SKM-1 treated with dmso at 0.1 percent for 144 hours (cell line): ENCODE data around the gene C4orf50.

Source experiments
- DNase-seq: peaks from one replicate; lab custom pipeline; 2025; ENCODE audit not compliant: unreplicated experiment; lab: John Stamatoyannopoulos, UW

The C4orf50 gene

GRCh38 chr4:5894266-5894665, 124.0 kb downstream of the C4orf50 start:
- DNase-seq, result no peak

GRCh38 chr4:5893591-5893990, 124.6 kb downstream of the C4orf50 start:
- DNase-seq, result no peak

GRCh38 chr4:5893004-5893580, 125.1 kb downstream of the C4orf50 start, which contains the start of gene CRMP1:
TSS of gene CRMP1 (minus strand) at chr4:5893086. CDS start at chr4:5892969, 117 bp downstream.
- DNase-seq, result no peak

- no peak for DNase-seq
Observed at GRCh38 chr4:5892323-5893003, 125.8 kb downstream of the C4orf50 start.

- no peak for DNase-seq
Observed at GRCh38 chr4:5891563-5892322, 126.5 kb downstream of the C4orf50 start.

- no peak for DNase-seq
Observed at GRCh38 chr4:5890063-5890727, 128.0 kb downstream of the C4orf50 start.

GRCh38 chr4:5889002-5889696, 129.1 kb downstream of the C4orf50 start:
- no peak for DNase-seq

GRCh38 chr4:5888222-5889001, 129.8 kb downstream of the C4orf50 start:
- no peak for DNase-seq

- DNase-seq, result no peak
Observed at GRCh38 chr4:5887361-5888221, 130.6 kb downstream of the C4orf50 start.

GRCh38 chr4:5887011-5887360, 131.2 kb downstream of the C4orf50 start:
- no peak for DNase-seq

- no peak for DNase-seq
Observed at GRCh38 chr4:5885733-5886132, 132.5 kb downstream of the C4orf50 start.

GRCh38 chr4:5884796-5885195, 133.4 kb downstream of the C4orf50 start:
- DNase-seq, result no peak

GRCh38 chr4:5883916-5884315, 134.3 kb downstream of the C4orf50 start:
- no peak for DNase-seq

- no peak for DNase-seq
Observed at GRCh38 chr4:5882947-5883346, 135.3 kb downstream of the C4orf50 start.

GRCh38 chr4:5881340-5881739, 136.9 kb downstream of the C4orf50 start:
- no peak for DNase-seq

- no peak for DNase-seq
Observed at GRCh38 chr4:5878359-5878758, 139.9 kb downstream of the C4orf50 start.

GRCh38 chr4:5877392-5877791, 140.8 kb downstream of the C4orf50 start:
- DNase-seq, result no peak

- DNase-seq, result no peak
Observed at GRCh38 chr4:5874811-5875449, 143.3 kb downstream of the C4orf50 start.

GRCh38 chr4:5870701-5871100, 147.5 kb downstream of the C4orf50 start:
- no peak for DNase-seq
